GM21381 (cell line): Measurements from ENCODE around the gene ZFYVE19.

Source experiments
- ATAC-seq: cut with Tn5 transposase; IDR thresholded peaks from one replicate; pipeline ENCODE4 v1.9.1; 2021; ENCODE audit warnings: mild to moderate bottlenecking, moderate library complexity; ENCODE audit not compliant: unreplicated experiment

The ZFYVE19 gene

DNA sequence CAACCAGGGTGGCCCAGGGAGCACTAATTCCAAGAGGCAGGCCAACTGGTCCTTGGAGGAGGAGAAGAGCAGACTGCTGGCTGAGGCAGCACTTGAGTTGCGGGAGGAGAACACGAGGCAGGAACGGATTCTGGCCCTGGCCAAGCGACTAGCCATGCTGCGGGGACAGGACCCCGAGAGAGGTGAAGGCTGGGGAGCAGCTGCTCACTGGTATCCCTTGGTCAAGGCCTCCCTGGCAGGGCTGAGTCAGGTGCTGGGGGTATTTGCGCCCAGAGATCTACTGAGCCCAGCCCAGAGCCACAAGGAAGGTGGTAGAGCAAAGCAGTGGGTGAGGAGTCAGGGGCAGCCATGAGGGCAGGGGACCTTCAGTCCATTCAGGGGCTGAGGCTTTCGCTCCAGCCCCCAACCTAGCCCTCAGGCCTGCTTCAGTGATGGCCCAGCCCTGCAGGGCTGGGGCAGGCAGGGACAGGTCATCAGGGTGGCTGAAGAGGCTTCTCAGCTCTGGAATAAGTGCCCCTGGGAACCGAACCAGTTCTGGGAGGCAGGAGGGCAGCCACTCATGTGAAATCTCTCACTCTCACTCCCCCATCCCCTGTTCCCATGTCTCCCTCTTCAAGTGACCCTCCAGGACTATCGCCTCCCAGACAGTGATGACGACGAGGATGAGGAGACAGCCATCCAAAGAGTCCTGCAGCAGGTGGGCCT, 6.0 kb downstream of the ZFYVE19 start:
- ATAC-seq, result no peak

DNA sequence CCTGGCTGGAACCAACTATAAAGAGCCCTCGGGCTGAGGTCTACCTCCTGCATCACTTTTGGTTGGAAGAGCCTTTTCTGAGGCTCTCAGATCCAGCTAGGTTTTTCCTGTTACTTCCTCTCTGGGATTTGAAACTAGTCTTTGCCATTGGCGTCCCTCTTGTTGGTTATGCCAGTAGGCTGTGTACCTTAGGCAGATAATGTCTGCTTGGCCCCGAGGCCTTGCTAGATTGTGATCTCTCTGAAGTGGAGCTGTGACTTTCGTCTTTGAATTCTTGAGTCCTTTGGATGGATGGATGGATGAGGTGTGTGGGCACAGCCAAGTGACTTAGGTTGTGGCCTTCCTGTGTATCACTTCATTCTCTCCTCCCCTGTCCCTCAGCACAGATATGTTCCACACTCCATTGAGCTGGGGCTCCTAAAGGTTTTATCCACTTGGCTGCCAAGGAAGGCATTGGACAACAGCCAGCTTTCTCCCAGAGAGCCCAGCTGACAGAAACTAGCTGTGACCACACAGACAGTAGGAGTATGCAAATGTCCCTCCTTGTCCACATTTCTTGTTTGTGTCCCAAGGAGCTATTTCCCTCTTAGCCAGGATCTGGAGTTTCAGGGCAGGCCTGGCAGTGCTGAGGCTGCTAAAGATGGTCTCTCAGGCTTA, 8.3 kb downstream of the ZFYVE19 start:
- ATAC-seq, result no peak

DNA sequence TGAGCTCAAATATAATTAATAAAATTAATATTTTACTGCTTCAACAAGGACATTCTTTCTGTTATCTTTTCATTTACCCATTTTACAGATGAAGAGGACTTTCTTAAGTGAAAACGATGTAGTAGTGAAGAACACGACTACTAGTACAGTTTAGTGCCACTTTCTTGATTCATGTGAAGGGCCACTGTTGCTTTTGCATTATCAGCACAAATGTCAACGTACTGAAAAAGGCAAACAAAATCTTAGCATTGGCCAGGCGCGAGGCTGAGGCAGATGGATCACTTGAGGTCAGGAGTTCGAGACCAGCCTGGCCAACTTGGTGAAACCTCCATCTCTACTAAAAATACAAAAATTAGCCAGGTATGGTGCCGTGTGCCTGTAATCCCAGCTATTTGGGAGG, 12.2 kb downstream of the ZFYVE19 start:
- ATAC-seq, result no peak

DNA sequence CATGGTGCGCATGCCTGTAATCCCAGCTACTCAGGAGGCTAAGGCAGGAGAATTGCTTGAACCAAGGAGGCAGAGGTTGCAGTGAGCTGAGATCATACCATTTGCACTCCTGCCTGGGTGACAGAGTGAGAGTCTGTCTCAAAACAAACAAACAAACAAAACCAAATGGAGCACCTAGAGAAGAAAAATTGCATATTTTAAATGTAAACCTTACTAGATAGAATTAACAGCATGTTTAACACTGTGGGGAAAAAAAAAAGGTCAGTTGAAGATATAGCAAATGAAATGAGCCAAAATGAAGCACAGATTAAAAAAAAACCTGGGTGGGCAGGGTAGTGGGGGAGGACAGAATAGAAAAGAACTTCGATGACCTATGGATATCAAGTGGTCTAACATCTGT, 14.3 kb downstream of the ZFYVE19 start:
- no peak for ATAC-seq

DNA sequence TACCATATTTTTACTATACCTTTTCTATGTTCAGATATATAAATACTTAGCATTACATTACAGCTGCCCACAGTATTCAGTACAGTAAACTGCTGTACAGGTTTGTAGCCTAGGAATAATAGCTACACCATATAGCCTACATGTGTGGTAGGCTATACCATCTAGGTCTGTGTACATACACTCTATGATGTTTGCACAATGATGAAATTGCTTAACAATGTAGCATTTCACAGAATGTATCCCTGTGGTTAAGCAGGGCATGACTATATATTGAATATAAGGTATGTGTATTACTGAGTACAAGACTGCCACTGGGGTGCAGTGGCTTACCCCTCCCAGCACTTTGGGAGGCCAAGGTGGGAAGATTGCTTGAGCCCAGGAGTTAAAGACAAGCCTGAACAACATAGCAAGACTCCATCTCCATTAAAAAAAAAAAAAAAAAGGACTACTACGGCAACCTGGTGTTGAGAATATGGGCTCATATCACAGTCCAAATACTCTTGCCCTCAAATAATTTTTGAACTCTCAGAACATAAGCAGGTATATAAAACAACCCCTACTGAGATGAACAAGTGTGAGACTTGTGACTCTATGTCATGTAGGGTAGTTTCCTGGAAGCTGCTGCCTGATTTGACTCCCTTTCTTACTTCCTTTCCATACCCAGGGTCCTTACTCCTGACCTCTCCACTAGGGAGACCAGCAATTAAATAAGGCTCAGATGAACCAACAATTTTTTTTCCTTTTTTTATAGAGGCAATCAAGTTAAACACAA, 16.9 kb downstream of the ZFYVE19 start:
- ATAC-seq, result no peak

DNA sequence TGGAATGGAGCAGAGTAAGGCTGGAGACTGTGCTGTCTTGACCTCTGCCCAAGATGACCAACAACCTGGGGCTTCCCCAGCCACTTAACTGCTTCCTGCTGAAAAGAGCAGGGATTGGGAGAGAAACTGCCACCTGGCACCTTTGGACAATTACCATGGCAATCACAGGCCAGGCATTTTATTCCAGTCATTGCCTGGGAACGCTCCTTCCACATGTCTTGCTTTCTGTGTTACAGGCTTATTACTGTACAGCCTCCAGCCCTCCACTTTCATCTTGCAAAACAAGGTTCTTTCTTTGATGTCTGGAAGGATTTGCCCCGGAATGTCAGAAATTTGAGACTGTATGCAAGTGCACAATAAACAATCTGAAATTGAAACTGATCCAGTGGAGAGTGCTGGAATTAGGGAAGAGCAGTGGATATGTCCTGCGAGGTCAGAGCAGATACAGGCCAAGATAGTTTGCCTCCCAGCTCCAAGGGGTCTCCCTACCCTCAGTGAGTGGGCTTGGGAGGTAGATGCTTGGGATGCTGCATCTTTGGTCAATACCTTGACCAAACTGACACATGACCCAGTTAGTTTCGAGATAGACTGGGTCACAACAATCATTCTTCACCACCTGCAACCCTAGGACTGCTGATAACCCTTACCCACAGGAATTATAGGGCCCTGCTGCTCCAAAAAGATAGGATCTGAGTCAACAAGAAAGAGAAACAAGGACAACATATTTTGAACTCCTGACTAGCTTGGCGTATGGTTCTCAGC, 19.0 kb downstream of the ZFYVE19 start:
- no peak for ATAC-seq

DNA sequence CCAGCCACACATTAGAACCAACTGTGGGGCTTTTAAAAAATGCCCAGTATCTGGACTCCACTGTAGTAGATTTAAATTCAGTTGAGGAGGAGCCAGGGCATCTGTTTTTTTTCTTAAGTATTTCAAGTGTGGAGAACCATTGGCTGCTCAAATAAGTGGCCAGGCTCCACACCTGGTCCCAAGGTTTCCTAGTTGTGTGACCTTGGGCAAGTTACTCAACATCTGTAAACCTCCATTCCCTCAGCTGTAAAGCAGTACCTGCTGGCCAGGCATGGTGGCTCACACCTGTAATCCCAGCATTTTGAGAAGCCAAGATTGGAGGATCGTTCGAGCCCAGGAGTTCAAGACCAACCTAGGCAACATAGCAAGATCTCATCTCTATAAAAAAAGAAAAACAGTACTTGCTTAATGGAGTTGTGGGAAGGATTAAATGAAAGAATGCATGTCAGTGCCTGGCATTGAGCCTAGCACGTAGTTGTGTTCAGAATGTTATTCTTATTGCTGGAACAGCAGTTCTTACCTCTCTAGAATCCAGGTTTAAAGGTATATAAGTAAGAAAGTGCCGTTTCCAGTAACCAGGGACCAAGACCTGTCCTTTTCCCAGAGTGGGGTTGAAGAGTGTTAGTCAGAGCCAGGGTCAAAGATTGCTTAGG, 19.7 kb downstream of the ZFYVE19 start:
- no peak for ATAC-seq

DNA sequence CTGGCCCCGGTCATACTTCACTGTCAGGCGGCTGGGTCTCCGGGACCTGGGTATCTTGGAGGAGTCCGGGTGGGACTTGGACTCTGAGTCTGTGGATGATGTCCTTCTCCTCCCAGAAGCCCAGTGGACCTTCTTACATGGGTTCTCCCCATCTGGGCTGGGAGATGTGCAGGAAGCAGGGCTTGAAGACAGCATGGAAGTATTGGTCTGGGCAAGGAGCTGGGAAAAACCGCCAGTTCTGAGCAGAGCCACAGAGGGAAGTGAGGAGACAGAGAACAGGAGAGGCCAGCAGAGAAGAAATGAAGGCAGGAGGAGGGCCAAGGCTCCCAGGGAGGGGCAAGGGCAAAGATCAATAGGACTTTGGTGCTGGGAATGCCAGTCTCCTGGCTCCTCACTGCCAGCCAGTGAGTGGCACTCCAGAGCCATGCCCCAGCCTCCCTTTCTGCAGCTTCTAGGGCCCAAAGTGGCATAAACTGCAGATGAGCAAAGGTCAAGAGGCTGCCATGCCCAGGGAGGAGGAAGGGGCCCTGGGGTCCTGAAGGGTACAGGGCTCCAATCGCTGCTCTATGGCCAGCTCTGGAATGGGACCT, 21.7 kb downstream of the ZFYVE19 start, which contains the start of gene PPP1R14D:
Gene PPP1R14D (minus strand): TSS at position 262 of the 590 bp plus-strand sequence. CDS start 67 bp downstream, at position 195.
- no peak for ATAC-seq

DNA sequence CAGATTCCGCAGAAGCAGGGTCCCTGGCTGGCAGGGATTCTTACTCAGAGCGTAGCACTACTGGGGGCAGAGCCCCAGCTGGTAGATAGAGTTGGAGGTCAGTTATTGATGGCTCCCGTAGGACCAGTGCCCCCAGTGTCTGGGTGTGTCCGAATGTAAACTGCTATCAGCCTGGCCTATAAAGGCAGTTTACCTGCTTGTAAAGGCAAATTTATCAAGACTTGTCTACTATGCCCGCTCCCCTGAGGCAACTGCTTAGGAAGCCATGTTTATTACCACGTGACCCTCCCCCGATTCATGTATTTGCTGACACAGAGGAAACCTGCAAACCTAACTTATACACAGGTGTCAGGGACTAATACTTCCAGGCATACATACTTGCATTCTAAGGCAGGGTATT, 22.2 kb downstream of the ZFYVE19 start:
- ATAC-seq, result no peak

DNA sequence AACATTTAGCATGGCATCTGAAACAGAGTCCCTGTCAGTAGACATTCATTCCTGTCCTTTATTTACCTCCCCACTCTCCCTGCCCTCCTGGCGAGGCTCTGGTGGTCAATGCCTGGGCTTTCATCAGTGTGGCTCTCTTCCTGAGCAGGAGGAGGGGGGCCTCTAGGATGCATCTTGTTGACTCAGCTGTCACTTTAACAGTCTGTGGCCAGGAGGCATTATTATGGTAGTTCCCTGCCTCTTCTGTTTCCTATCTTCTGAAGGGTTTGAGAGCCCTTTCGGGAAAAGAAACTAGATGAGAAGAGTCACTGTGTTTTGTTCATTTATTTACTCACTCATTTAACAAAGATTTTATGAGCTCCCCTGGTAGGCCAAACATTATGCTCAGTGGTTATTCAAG, 24.0 kb downstream of the ZFYVE19 start:
- no peak for ATAC-seq

DNA sequence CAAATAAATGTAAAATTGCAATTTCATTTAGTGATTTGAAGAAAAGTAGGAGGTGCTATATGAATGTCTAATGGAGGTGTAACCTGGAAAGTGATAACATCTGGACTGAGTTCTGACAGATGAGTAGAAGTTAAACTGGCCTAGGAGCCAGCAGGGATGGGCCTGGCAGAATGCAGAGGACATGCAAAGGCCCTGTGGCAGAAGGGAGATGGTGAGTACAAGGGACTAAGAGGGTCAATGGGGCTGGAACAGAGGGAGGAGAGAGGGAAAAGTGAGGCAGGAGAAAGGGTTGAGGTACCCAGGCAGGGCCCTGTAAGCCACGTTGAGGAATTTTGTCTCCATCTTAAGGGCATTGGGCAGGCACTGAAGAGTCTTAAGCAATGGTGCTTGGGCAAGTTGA, 25.0 kb downstream of the ZFYVE19 start:
- no peak for ATAC-seq

DNA sequence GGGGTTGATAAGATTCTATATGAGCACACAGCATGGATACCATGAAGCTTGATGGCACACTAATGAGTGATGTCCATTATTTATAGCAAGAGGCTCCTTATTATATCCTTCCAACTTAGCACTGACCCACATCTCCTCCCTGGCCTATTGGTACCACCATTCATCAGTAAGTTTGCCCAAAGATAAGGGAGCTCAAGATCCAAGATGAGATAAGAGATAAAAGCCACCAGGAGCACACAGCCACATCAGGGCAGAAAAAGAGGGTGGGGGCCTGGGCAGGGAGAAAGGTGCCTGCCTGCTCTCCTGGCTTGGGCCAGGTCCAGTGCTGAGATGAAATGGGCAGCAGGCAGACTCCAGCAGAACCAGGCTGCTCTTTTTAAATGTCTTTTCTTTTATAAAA, 26.0 kb downstream of the ZFYVE19 start:
- no peak for ATAC-seq

DNA sequence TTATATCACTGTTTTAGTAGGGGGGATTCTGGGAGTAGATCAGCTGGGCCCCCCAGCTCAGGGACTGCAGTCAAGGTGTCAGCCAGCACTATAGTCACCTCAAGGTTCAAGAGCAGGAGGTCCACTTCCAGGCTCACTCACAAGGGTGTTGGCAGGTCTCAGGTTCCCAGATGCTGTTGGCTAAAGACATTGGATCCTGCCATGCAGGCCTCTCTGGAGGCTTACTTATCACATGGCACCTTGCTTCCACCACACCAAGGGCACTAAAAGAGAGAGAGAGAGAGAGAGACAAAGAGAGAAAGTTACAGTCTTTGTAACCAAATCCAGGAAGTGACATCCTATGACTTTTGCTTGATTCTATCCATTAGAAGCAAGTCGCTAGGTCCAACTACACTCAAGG, 29.1 kb downstream of the ZFYVE19 start:
- ATAC-seq, result no peak

DNA sequence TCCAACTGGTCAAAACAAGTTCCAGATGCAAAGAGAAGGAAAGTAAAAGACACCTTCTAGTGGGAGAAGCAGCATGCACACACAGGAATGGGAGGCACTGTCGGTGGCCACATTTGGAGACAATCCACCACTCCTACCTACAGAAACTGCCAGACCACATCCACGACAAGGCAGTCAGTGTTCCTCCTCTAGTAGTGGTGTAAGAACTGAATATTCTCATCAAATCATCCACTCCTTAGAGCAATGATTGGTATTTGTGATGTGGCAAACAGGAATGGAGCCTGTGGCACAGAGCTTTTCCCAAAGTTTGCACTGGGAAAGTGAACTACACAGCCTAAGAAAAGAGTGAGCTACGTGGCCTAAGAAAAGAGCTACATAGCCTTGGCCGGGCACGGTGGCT, 31.9 kb downstream of the ZFYVE19 start:
- no peak for ATAC-seq

DNA sequence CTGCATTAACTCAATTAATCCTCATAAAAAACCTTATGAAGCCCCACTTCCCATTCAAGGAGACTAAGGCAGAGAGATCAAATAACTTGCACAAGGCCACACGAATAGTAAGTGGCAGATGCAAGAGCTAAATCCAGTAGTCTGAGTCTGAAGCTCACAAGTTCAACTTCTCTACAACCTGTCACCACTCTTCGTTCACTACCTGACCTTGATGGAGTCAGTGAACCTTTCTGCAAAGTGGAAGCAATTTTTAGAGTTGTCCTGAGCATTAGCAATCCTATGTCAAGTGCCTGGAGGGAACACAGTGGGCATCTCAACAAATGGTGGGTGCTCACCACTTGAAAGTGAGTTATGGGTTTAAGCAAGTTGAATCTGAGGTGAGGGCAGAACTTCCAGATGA, 34.9 kb downstream of the ZFYVE19 start:
- ATAC-seq, result no peak

DNA sequence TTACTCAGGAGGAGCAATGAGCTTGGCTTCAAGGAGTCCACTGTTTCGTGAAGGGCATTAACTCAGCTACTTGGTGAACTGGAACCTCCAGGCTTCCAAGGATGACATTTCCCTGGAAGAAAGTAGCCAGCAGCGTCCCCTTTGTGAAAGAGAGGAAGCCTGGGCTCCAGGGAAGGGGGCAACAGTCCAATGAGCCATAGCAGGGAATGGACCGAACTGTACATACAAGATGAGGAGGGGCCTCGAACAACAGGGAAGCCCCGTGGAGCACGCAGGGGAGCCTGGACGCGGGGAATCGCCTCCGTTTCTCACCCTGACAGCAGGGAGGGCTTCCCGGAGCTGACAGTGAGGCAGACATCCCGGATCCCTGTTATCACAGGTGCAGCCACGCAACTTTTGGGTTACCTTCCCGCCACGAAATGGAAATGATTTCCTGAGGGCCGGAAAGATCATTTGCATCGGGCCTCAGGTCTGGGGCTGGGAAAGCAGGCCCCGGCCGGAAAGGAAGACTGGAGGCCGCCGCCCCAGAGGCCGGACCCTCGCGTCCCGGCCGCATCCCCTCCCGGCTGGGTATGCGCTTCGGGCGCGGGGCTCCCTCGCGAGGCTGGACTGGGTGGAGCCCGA, 36.5 kb downstream of the ZFYVE19 start:
- ATAC-seq, result no peak

DNA sequence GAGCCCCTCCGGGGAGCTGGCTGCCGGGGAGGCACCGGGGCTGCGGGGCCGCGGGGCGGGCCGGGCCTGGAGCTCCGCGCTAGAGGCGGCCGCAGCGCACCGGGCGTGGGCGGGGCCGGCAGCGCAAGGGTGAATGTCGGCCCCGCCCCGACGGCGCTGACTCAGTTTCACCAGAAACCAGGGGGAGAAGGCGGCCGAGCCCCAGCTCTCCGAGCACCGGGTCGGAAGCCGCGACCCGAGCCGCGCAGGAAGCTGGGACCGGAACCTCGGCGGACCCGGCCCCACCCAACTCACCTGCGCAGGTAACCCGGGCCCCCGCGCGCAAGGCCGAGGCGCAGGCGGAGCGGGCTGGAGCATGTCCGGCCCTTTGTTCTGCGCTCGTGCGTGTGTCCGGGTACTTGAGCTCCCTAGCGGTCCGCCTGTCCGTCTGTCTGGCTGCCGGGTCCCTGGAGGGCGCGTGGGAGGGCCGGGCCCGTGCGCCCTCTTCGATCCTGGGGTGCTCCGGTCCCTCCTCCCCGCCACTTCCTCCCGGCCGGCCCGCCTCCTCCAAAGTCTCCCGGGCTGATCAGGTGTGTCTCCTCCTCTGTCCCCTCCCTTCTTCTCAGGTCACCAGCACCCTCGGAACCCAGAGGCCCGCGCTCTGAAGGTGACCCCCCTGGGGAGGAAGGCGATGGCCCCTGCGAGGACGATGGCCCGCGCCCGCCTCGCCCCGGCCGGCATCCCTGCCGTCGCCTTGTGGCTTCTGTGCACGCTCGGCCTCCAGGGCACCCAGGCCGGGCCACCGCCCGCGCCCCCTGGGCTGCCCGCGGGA, 37.2 kb downstream of the ZFYVE19 start, which contains the start of gene SPINT1:
Gene SPINT1 (plus strand): TSS at position 164 of the 811 bp plus-strand sequence. CDS start 507 bp downstream, at position 671.
- ATAC-seq, result no peak

DNA sequence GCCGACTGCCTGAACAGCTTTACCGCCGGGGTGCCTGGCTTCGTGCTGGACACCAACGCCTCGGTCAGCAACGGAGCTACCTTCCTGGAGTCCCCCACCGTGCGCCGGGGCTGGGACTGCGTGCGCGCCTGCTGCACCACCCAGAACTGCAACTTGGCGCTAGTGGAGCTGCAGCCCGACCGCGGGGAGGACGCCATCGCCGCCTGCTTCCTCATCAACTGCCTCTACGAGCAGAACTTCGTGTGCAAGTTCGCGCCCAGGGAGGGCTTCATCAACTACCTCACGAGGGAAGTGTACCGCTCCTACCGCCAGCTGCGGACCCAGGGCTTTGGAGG, 37.8 kb downstream of the ZFYVE19 start:
- ATAC-seq, result no peak

DNA sequence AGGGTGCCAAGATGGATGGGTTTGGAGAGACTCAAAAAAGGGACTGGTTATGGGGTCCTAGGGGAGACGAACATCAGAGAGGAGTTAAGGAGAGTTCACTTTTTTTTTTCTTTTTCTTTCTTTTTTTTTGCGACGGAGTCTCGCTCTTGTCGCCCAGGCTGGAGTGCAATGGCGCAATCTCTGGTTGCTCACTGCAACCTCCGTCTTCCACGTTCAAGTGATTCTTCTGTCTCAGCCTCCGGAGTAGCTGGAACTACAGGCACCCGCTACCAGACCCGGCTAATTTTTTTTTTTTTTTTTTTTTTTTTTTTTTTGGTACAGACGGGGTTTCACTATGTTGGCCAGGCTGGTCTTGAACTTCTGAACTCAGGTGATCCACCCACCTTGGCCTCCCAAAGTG, 38.1 kb downstream of the ZFYVE19 start:
- no peak for ATAC-seq
